Breast epithelium (tissue), 4 donors: ENCODE results near the gene IL11RA. TPM values are rescaled to one million over a fixed set of nuclear protein-coding genes. Genes with fewer than 3 reads are reported as not detected.

Experiments used
- DNase-seq, 2 donors: peaks; one replicate each; pipeline ENCODE4 v3.0.0-alpha.2; 2019; ENCODE audit warnings: low spot score in 2 of 2
- H3K27ac ChIP-seq, 2 donors: fragments of 200-600 bp; sonication (generic) in 1 of 2; one replicate each; pipeline ENCODE4 v1.5.1; 2016 to 2019; ENCODE audit warnings: mild to moderate bottlenecking in 1 of 2
- H3K27me3 ChIP-seq, 2 donors: fragments of 200-600 bp; sonication (generic) in 1 of 2; one replicate each; pipeline versions ENCODE4 v1.5.1 to v1.6.0; 2017 to 2019; ENCODE audit warnings: control low read depth in 1 of 2, mild to moderate bottlenecking in 1 of 2
- H3K36me3 ChIP-seq: fragments of 200-600 bp; one replicate; pipeline ENCODE4 v1.5.1; 2019
- H3K4me1 ChIP-seq, 2 donors: fragments of 200-600 bp; sonication (generic); one replicate each; pipeline ENCODE4 v1.5.1; 2016 to 2019; ENCODE audit warnings: control low read depth in 1 of 2
- H3K4me3 ChIP-seq, 3 donors: fragments of 200-600 bp; sonication (generic); 1 replicate in 2 of 3; 2 replicates in 1 of 3; pipeline ENCODE4 v1.5.1; 2016 to 2019; ENCODE audit warnings: mild to moderate bottlenecking in 3 of 3, moderate library complexity in 2 of 3
- H3K9me3 ChIP-seq, 2 donors: fragments of 200-600 bp; sonication (generic) in 1 of 2; one replicate each; pipeline ENCODE4 v1.5.1; 2016 to 2019; ENCODE audit warnings: control low read depth in 1 of 2
- CTCF ChIP-seq, 3 donors: fragments of 450-650 bp; IDR thresholded peaks; one replicate each; pipeline ENCODE4 v1.5.1; 2016 to 2017; ENCODE audit warnings: antibody characterized with exemption in 3 of 3, mild to moderate bottlenecking in 3 of 3, moderate library complexity in 3 of 3
- POLR2A ChIP-seq: fragments of 450-650 bp; IDR thresholded peaks from one replicate; pipeline ENCODE4 v1.6.1; 2016; ENCODE audit warnings: antibody characterized with exemption, mild to moderate bottlenecking, moderate library complexity
- POLR2AphosphoS5 ChIP-seq, 3 donors: sonication (generic); formaldehyde crosslinking; IDR thresholded peaks; one replicate each; pipeline ENCODE4 v1.6.1; 2017; ENCODE audit warnings: antibody characterized with exemption in 3 of 3
- intact Hi-C: fragments of 100-400 bp; cut with DNase I; formaldehyde crosslinking; loops from one replicate; pipeline ENCODE4 v1.15.1; 2023; ENCODE audit warnings: low total_unique reads
- total RNA-seq, 3 donors: library from RNA; depleted of rRNA; stranded (reverse); fragments of >200 nt; gene quantifications; one replicate each; pipeline ENCODE4 v1.1.0, GENCODE V29; 2016

IL11RA gene
- total RNA-seq, 3 donors from 2014 or later: 20.3 to 45.5 (median 42.1) TPM

- intact Hi-C loops: no loop called here
These were observed 24.0 kb upstream of the IL11RA start for GRCh38 chr9:34627716-34628655.

GRCh38 chr9:34628656-34629490 lies 23.1 kb upstream of the IL11RA start, which contains the start of gene ARID3C:
Gene ARID3C, minus strand, starts transcription at chr9:34629066. Its CDS starts 1,052 bp downstream, at chr9:34628014.
- Histone ChIP-seq H3K9me3 (no peaks in the 10 kb centered on the region), H3K27me3 (peaks cover 6 to 42% of the 10 kb centered on the region in 2 donors), H3K4me1 (no peaks in the 10 kb centered on the region), H3K27ac (no peak within 1 kb of the TSS), H3K4me3 (peak within 1 kb of the TSS; percentile 23 to 72 (median 53)), H3K36me3 (no peaks in the 10 kb centered on the region)
- no peak for TF ChIP-seq POLR2AphosphoS5 (IDR thresholded peaks at IDR 0.05)
- DNase-seq: no peak
- intact Hi-C loops: no loop called here

More at GRCh38 chr9:34627716-34628655, 24.0 kb upstream of the IL11RA start:
- no peak for DNase-seq
- no peak for TF ChIP-seq CTCF (IDR thresholded peaks at IDR 0.05)
- TF ChIP-seq POLR2A: no peak
- TF ChIP-seq POLR2AphosphoS5 (IDR thresholded peaks at IDR 0.05): no peak
- H3K27me3 ChIP-seq: peaks cover 6 to 50% of the 10 kb centered on the region in 2 donors
- H3K27ac ChIP-seq: no peak overlapping the region
- no peaks in the 10 kb centered on the region for H3K4me1 ChIP-seq
- peak overlapping the region in 2 of 3 donors; percentile 53 to 72 for H3K4me3 ChIP-seq
- H3K36me3 ChIP-seq: no peaks in the 10 kb centered on the region
- no peaks in the 10 kb centered on the region for H3K9me3 ChIP-seq

GRCh38 chr9:34629491-34629808 lies 22.5 kb upstream of the IL11RA start:
- H3K36me3 ChIP-seq: no peaks in the 10 kb centered on the region
- DNase-seq: no peak
- no peaks in the 10 kb centered on the region for H3K9me3 ChIP-seq
- intact Hi-C loops: no loop called here
- H3K4me3 ChIP-seq: peak overlapping the region in 2 of 3 donors; percentile 53 to 72
- no peak overlapping the region for H3K27ac ChIP-seq
- H3K27me3 ChIP-seq: peaks cover 6 to 36% of the 10 kb centered on the region in 2 donors
- TF ChIP-seq POLR2AphosphoS5 (IDR thresholded peaks at IDR 0.05) (no peak), CTCF (IDR thresholded peaks at IDR 0.05) (no peak), POLR2A (no peak)
- H3K4me1 ChIP-seq: no peaks in the 10 kb centered on the region

- peaks cover 6 to 25% of the 10 kb centered on the region in 2 donors for H3K27me3 ChIP-seq
These were observed 21.4 kb upstream of the IL11RA start for GRCh38 chr9:34630402-34631154.

More at GRCh38 chr9:34630402-34631154, 21.4 kb upstream of the IL11RA start:
- intact Hi-C loops: no loop called here
- no peaks in the 10 kb centered on the region for H3K36me3 ChIP-seq
- H3K4me1 ChIP-seq: no peaks in the 10 kb centered on the region
- H3K27ac ChIP-seq: no peak overlapping the region
- TF ChIP-seq POLR2A (no peak), POLR2AphosphoS5 (IDR thresholded peaks at IDR 0.05) (no peak), CTCF (IDR thresholded peaks at IDR 0.05) (no peak)
- DNase-seq: no peak
- H3K9me3 ChIP-seq: no peaks in the 10 kb centered on the region
- no peak overlapping the region for H3K4me3 ChIP-seq
